HG03108 (cell line): Measurements from ENCODE around the gene PPCDC.

ENCODE experiments used
- ATAC-seq: cut with Tn5 transposase; IDR thresholded peaks from one replicate; pipeline ENCODE4 v1.9.1; 2021; ENCODE audit warnings: moderate library complexity; ENCODE audit not compliant: unreplicated experiment

PPCDC gene, protein sequence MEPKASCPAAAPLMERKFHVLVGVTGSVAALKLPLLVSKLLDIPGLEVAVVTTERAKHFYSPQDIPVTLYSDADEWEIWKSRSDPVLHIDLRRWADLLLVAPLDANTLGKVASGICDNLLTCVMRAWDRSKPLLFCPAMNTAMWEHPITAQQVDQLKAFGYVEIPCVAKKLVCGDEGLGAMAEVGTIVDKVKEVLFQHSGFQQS

DNA sequence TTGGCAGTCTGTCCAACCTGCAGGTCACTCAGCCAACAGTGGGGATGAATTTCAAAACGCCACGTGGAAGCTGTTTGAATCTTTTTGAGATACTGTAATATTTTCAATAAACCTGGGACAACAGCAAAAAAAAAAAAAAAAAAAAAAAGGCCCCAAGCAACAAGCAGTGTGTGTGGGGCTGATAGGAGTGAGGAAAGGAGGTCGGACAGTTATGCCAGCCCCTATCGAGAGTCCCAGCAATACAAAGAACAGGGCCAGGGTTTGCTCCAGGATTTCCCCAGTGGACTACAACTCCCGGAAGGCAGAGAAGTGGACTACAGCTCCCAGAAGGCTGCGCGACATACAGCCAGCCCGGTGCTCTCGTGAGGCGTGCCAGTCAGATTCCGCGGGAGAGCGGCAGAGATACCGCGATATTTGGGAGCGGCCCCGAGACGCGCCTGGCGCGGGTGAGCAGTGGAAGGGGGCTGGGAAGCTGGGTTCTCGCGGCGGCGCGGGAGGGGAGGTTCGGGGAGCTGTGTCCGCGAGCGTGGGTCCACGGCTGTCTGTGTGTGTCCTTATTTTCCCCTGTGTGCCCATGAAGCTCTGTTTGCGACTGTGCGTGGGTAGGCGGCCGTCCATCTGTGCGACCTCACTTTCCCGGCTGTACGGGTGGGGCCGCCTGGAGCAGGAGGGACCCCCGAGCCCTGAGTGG, at the start of gene PPCDC:
Gene PPCDC (plus strand): TSS at position 410 of the 691 bp plus-strand sequence. CDS start 4,729 bp downstream, outside the sequence.
- peak; percentile 94 for ATAC-seq

DNA sequence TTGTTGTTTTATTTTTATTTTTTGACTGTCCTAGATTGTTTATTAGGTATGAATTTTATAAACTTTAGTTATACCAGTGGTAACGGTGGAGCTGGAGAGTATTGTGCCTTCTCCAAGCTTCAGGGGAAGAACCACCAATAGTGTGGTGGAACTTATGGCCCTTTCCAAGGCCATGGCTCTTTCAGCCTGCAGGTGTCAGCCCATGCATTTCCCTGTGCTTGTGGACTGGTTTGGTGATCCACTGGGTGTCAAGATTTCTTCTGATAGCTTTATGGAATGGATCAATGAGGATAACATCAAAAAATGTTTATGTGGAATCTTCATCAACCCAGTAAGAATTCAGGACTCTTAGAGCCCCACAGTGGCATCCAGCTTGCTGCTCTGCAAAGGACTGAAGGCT, 47.2 kb upstream of the PPCDC start:
- ATAC-seq, result no peak

DNA sequence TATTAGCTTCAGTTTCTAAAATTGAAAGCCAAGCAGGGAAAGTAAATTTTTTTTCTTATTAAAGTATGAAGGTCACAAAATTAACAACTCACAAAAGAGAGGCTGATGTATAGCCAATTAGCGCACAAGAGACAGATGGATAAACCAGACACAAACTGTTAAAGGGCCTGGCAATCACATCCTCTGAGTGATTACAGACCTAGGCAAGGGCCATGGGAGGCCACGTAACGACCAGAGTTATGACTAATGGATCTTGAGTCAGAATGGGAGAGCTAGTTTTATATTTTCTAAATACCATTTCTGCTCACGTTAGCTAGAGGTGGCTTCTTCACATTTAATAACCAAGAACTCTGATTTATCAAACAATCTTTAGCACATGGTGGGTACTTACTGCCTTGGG, 45.8 kb upstream of the PPCDC start:
- no peak for ATAC-seq

DNA sequence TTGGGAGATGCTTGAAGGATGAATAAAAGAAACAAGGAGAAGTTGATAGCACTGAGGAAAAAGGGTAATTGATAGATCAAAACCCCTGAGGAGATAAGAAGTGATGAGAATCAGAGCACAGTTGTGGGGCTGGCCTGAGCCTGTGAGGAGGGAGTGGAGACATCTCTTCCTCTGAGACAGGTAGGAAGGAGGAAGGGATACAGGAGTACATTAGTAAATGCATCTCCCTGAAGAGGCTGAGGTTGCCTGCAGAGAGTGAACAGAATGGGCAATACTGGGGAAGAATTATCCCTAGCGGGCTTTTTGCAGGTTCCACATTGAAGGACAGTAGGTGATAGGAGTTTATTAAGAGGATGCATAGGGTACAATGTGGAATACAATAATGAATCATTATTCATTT, 45.3 kb upstream of the PPCDC start:
- no peak for ATAC-seq

DNA sequence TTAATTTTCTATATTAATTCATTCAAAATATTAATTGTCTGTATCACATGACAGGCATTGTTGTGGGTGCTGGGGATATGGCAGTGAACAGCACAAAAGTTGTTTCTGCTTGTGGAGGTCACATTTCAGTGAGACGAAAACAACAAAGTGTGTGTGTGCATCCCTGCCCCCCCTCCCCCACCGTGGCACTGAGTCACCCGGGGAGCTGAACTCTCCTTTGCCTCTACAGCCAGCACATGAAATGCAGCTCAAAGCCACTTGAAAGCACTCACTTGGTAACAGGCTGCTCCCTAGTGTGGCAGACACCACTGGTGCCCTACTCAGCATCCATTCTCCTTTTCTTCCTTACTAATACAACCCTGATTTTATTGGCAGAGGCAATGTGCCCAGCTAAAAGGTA, 44.9 kb upstream of the PPCDC start:
- no peak for ATAC-seq

DNA sequence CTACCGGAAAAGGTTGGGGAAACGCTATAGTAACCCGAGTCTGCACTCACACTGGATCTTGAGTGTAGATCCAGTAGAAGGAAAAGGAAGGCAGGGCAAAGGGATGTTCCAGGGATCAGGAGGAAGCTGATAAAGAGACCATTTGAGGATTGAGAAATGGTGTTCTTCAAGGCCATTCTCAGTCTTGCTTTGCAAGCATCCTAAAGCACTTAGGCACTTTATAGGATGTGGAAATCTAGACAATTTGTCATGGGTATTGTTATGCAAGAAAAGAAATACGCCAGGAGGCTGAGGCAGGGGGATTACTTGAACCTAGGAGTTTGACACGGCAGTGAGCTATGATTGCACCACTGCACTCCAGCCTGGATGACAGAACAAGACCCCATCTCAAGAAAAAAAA, 41.2 kb upstream of the PPCDC start:
- ATAC-seq, result no peak

DNA sequence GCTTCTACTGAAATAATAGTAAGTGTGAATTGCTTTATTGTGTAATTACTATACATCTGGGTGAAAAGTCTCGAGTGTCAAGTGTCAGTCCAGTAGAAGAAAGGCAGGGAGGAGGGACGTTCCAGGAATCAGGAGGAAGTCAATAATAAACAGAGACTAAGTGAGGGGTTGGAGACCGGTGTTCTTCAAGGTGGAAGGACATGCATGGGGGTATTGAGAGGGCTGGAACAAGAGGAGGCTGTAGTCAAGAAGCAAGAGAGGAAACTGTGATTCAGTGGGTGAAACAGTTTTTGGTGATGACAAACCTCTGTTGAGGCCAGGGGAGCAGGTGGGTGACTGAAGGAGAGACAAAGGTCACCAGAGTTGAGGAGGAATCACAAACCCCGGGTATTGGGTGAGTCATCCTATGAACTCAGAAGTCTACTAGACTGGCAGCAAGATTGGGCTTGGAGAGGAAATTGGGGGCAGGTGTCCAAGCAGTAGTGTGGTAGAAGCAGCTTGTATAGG, 39.6 kb upstream of the PPCDC start:
- peak; percentile 66 for ATAC-seq

DNA sequence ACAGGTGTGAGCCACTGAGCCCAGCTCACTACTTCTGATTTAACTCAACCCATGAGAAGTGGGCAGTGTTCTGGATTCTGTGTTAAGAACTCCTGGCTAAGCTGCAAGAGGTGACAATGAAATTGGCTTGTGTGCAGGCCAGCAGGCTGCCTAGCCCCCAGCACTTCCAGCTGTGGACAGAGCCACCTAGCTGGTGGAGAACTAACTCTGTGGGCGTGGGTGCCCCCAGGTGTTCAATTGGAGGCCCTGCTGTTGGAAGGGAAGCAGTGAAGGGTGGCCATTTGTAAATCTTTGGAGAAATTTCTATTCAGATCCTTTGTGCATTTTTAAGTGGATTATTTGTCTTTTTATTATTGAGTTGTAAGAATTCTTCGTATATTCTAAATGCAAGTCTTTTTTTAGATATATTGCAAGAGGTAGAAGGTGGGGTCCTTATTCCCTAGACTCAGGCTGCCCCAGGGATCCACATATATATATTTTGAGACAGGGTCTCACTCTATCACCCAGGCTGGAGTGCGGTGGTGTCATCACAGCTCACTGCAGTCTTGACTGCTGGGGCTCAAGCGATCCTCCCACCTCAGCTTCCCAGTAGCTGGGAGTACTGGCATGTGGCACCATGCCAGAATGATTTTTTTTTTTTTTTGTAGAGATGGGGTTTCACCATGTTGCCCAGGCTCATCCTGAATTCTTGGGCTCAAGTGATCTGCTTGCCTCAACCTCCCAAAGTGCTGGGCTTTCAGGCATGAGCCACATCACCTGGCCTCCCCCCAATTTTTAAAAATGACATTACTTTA, 35.2 kb upstream of the PPCDC start:
- ATAC-seq, result peak; percentile 57

DNA sequence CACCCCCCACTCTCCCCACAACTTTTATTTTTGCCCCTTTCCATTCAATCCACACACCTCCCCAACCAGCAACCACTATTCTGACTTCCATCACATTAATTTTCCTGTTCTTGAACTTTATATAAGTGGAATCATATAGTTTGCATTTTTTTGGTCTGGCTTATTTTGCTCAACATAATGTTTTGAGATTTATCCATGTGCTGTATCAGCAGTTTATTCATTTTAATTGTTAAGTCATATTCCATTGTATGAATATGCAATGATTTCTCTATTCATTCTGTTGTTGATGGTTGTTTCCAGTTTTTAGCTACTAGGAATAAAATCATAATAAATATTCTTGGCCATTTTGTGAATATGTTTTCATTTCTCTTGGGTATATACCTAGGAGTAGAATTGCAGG, 33.9 kb upstream of the PPCDC start:
- ATAC-seq, result no peak

DNA sequence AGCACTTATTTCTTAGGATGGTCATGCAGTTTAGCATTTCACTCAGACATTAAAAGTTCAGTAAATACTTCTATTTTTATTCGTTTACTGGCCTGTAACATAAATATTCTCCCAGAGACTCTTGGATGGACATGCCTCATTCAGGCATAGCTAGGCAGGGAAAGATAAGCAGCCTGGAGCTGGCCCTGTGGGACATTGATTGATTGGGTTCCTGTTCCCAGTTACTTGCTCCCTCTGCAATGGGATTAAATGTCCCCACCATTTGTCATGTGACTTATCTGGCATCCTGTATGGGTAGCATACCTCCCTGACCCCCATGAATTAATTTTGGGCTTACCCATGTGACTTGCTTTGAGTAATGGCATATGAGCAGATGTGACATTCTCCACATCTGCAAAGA, 30.8 kb upstream of the PPCDC start:
- no peak for ATAC-seq

DNA sequence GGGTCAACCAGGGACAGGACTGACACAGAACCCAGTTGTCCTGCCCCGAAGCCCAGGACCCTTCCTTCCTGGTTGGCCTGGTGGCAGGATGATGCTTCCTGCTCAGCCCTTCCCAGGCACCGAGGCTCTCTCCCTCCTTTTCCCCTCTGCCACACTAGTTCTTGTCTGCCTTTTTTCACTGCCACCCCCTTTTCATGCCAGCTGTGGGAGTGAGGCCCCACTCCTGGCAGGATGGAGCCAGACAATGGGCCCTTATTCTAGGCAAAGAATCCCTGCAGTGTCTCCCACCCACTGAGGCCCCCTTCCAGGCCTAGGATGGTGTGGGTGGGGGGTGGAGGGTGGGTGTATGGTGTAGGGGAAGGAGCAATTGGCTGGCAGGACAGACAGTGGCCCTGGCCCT, 29.2 kb upstream of the PPCDC start:
- no peak for ATAC-seq

DNA sequence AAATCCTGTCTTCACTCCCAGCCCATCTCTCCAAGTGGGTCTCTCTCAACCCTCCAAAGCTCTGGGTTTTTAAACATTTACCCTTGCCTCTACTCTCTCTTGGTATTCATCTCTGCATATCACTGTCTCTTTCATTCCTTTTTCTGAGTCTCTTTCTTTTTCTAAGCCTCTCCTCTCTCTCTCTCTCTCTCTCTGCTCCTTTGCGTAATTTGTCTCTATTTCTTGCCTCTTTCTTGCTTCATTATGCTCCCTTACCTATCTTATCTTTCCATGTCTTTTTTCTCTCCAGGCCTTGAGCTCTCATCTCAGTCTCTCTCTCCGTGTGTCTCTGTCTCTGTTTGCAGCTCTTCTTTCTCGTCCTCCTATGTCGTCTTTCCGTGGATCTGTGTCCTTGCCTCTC, 28.7 kb upstream of the PPCDC start:
- ATAC-seq, result no peak

DNA sequence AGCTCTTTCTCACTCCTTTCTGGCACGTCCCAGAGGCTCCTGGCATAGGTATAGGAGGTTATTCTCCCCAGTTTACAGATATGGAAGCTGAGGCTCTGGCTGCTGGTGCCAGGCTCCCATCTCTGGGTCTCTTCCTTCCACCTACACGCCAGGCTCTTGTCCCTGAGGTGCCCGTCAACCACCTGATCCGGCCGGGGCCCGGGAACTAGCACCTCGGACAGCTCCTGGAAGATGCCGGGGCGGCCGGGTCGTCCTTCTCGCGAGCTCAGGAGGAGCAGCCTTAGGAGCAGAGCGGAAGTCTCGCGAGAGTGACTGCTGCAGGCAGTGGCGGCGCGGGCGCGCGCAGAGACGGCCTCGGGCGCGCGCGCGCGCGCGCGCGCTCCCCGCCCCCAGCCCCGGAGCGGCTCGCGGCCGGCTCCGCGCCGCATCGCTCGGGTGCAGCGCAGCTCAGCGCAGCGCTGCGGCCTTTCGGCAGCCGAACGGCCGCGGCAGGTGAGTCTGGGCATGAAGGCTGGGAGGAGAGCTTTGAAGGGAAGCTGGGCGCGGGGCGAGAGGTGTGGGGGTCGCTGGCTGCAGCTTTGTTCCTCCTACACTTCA, 28.1 kb upstream of the PPCDC start, which contains the start of gene SCAMP5:
Gene SCAMP5 (plus strand): TSS at position 382 of the 597 bp plus-strand sequence. CDS start 16,277 bp downstream, outside the sequence.
- ATAC-seq, result peak; percentile 65

DNA sequence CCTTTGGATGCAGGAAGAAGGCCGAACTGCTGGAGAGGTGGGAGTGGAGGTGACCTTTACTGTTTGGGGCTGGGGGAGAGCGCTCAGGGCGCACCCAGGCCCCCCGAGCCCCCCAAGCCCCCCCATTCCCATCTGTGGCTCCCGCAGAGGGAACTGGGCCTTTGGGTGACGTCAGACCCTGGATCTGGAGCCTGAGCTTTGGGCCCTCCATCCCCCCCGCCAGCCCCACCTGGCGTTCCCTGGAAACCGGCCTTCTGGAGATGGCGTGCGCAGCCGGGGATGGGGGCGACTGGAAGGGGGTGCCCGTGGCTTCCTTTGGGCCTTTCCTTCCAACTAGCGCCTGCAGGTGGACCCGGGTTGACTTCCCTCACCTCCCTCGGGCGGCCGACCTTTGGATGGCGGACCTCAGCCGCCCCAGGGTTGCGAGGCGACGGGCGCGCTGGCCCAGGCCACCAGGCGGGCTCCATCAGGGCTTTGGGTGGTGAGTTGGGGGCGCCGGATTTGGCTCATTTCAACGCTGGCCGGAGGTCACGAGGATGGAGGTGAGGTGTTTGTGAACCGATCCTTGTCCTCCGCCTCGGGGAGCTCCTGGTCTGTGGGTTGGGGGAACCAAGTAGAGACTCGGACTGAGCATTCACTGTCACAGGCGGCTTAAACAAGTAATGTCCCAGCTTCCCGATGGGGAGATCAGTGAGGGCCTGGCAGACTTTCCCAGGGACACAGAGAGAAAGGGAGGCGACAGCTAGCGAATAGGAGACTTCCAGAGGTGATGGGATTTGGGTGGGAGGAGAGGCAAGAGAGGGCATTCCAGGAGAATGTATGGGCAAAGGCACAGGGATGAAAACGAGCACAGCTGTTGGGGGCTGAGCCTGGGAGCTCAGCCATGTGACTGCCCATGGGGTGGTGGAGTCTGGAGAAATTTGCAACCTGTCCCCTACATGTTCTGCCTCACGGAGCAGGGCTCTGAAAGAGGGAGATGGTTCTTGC, 27.3 kb upstream of the PPCDC start:
- no peak for ATAC-seq

DNA sequence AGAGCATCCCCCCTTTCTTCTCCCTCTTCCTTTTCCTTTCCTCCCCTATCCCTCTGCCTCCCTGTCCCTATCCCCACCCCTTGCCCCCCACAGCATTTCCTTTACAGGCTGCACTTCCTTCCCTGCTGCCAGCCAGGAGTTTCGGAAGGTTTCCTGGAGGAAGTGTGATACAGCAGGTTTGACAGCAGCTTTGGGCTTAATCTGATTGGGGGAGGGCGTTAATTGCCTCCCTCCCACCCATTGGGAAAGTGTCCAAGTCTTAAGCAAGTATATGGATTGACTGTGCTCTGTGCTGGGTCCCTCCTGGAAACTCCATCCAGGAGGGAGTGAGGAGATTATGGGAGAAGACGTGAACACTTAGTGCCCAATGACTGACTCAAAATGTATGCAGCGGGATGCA, 26.2 kb upstream of the PPCDC start:
- ATAC-seq, result no peak

DNA sequence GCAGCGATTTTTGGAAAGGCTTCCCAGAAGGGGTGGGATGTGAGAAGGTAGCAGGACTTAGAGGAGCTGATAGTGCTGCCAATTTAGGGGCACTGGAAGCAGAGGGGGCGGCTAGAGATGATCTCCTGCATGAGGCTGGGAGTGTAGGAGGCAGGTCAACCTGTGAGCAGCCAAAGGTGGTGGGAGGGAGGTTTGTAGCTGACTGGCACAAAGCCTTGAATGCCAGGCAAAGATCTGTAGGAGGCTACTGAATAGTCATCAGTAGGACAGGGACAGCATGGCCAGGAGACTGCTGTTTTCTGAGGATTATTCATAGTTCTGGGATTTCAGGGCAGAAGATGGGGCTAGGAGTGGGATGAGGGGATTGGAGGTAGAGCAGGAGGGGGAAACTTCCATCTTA, 25.8 kb upstream of the PPCDC start:
- no peak for ATAC-seq

DNA sequence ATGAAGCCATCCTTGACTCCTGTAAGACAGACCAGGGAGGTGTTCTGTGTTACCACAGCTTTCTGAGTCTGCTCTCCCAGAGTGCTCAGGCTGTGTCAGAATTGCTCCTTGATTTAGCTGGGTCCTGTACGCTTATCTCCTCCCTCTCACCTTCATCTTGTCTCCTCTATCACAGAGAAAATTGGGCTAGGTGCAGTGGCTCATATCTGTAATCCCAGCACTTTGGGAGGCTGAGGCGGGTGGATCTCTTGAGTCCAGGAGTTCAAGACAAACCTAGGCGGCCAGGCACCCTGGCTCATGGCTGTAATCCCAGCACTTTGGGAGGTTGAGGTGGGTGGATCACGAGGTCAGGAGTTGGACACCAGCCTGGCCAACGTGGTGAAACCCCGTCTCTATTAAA, 22.1 kb upstream of the PPCDC start:
- ATAC-seq, result no peak

DNA sequence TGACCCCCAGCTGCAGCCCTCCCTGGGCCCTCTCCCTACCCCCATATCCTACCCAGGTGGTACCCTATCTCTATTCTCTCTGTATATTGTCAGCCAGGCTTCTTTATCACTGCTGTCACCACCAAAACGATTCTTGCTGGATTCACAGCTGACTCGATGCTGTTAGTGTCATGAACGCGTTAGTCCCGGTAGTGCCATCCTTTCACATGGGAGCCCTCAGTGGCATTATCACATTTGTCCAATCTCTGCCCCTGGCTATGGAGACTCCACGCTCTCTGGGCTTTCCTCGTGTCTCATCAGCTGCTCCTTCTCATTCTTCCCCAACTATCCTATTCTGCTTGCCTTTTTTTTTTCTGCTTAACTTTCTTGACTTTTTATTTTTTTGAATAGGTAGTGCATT, 21.0 kb upstream of the PPCDC start:
- ATAC-seq, result no peak

DNA sequence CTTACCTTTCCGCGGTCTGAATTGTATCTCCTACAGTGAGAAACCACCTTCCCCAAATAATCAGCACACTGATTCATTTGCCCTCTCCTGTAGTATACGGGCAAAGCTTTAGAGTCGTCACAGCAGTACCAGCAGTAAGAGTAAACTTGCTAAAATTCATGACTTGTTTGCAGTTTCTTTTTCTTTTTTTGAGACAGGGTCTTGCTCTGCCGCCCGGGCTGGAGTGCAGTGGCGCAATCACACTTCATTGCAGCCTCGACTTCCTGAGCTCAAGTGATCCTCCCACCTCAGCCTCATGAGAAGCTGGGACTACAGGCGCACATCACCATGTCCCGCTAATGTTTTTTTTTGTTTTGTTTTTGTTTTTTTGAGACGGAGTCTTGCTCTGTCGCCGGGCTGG, 16.2 kb upstream of the PPCDC start:
- ATAC-seq, result no peak

DNA sequence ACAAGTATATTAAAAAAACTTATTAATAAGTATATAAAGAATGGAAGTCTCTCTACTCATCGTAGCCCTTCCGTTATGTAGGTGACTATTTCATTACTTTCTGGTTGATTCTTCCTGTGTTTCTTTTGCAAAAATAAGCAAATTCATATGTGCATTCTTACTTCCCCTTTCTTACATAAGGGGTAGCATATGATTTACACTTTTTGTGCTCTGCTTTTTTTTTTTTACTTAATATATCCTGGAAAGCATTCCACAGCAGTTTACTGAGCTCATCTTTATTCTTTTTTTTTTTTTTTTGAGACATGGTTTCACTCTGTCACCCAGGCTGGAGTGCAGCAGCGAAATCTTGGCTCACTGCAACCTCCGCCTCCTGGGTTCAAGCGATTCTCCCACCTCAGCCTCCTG, 15.2 kb upstream of the PPCDC start:
- ATAC-seq, result peak; percentile 42
